Gastrocnemius medialis (tissue), 4 donors: ENCODE measurements around the gene PEX6. TPM values are rescaled to one million over a fixed set of nuclear protein-coding genes. Genes with fewer than 3 reads are reported as not detected.
A peak's percentile ranks its signal among the peaks of the same experiment; 100 is the strongest.

Source experiments
- ATAC-seq, 2 donors: fragments of 150-250 bp; one replicate each; pipeline ENCODE4 v1.9.1; 2016
- DNase-seq, 2 donors: peaks; one replicate each; pipeline ENCODE4 v3.0.0-alpha.2; 2019
- H3K27ac ChIP-seq, 4 donors: fragments of 200-600 bp; sonication (generic); 1 replicate in 1 of 4; 2 replicates in 3 of 4; pipeline ENCODE4 v1.5.1; 2016 to 2018; ENCODE audit warnings: mild to moderate bottlenecking in 2 of 4, moderate library complexity in 1 of 4
- H3K27me3 ChIP-seq, 3 donors: fragments of 200-600 bp; sonication (generic) in 2 of 3; 1 replicate in 1 of 3; 2 replicates in 2 of 3; pipeline versions ENCODE4 v1.5.1 to v1.6.0; 2016 to 2019; ENCODE audit warnings: mild to moderate bottlenecking in 1 of 3, moderate library complexity in 1 of 3
- H3K36me3 ChIP-seq, 2 donors: fragments of 200-600 bp; sonication (generic) in 1 of 2; one replicate each; pipeline ENCODE4 v1.5.1; 2017 to 2018
- H3K4me1 ChIP-seq, 2 donors: fragments of 200-600 bp; sonication (generic) in 1 of 2; one replicate each; pipeline ENCODE4 v1.5.1; 2016 to 2017; ENCODE audit warnings: mild to moderate bottlenecking in 2 of 2
- H3K4me3 ChIP-seq, 4 donors: fragments of 200-600 bp; sonication (generic) in 3 of 4; 1 replicate in 1 of 4; 2 replicates in 3 of 4; pipeline ENCODE4 v1.5.1; 2016 to 2019; ENCODE audit warnings: mild to moderate bottlenecking in 2 of 4
- H3K9me3 ChIP-seq, 3 donors: fragments of 200-600 bp; sonication (generic) in 2 of 3; 1 replicate in 1 of 3; 2 replicates in 2 of 3; pipeline ENCODE4 v1.5.1; 2016 to 2019
- POLR2A ChIP-seq, 2 donors: fragments of 450-650 bp; IDR thresholded peaks; one replicate each; pipeline ENCODE4 v1.6.1; 2017; ENCODE audit warnings: antibody characterized with exemption in 2 of 2, mild to moderate bottlenecking in 2 of 2, moderate library complexity in 2 of 2
- in situ Hi-C, 4 donors: fragments of 200-750 bp; cut with MboI; loops; one replicate each; pipeline versions ENCODE4 v1.15.0 to v1.8.0; 2017; ENCODE audit warnings: low sequenced_read_pairs in 4 of 4
- intact Hi-C: fragments of 100-400 bp; cut with DNase I; formaldehyde crosslinking; loops from one replicate; pipeline ENCODE4 v1.15.1; 2023; ENCODE audit warnings: low total_unique reads
- total RNA-seq, 4 donors: library from RNA; depleted of rRNA; stranded (reverse); fragments of >200 nt; gene quantifications; one replicate each; pipeline versions ENCODE4 v1.1.0 to v1.2.3, GENCODE V29; 2016
- TF ChIP-seq, protein P1 (sequence below), 5 experiments: fragments of 450-650 bp in 3 of 5; fragments of 200-600 bp in 2 of 5; sonication (generic) in 2 of 5; IDR thresholded peaks in 4 of 5; conservative IDR thresholded peaks in 1 of 5; 1 replicate in 4 of 5; 2 replicates in 1 of 5; pipeline ENCODE4 v1.5.1; 2016 to 2019; ENCODE audit warnings: antibody characterized with exemption in 5 of 5, mild to moderate bottlenecking in 3 of 5, moderate library complexity in 3 of 5

Gene PEX6
- total RNA-seq, 4 donors from 2014 or later: 7.4 to 45.1 (median 12.6) TPM

DNA sequence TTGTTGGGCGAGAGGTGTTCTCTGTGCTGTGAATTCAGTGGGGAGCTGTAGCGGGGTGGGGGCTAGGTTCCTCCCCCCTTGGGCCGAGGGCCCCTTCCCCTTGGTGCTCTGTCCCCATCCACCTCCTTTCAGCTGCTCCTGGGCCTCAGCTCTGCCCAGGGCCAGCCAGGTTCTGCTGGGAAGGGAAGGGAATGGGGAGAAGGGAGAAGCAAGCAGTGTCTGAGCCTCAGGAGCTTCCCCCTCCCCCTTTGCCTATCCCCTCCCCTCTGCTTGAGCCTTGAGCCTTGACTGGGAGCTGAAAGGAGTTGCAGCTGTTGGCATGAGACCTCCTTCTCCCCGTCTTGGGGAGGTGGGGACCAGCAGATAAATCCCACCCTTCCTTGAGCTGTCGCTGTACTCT is 41.9 kb upstream of the PEX6 start:
- no peaks in the 10 kb centered on the region for H3K27me3 ChIP-seq
- ATAC-seq (peak; percentile 1 to 15), DNase-seq (peak in 1 of 2 donors; percentile 40)
- H3K9me3 ChIP-seq: no peaks in the 10 kb centered on the region
- H3K27ac ChIP-seq: peak overlapping the region; percentile 95 to 98 (median 98)
- intact Hi-C loops: no loop called here
- H3K4me1 ChIP-seq: peaks cover 85 to 87% of the 10 kb centered on the region in 2 donors
- H3K4me3 ChIP-seq: peak overlapping the region; percentile 65 to 93 (median 84)
- H3K36me3 ChIP-seq: peaks cover 0 to 45% of the 10 kb centered on the region in 2 donors
- in situ Hi-C loops: no loop called here
- TF ChIP-seq POLR2A (IDR thresholded peaks at IDR 0.05): no peak
- TF ChIP-seq, protein P1, sequence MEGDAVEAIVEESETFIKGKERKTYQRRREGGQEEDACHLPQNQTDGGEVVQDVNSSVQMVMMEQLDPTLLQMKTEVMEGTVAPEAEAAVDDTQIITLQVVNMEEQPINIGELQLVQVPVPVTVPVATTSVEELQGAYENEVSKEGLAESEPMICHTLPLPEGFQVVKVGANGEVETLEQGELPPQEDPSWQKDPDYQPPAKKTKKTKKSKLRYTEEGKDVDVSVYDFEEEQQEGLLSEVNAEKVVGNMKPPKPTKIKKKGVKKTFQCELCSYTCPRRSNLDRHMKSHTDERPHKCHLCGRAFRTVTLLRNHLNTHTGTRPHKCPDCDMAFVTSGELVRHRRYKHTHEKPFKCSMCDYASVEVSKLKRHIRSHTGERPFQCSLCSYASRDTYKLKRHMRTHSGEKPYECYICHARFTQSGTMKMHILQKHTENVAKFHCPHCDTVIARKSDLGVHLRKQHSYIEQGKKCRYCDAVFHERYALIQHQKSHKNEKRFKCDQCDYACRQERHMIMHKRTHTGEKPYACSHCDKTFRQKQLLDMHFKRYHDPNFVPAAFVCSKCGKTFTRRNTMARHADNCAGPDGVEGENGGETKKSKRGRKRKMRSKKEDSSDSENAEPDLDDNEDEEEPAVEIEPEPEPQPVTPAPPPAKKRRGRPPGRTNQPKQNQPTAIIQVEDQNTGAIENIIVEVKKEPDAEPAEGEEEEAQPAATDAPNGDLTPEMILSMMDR (IDR thresholded peaks at IDR 0.05 in 4 of 5, conservative IDR thresholded peaks at IDR 0.05 in 1 of 5): no peak

DNA sequence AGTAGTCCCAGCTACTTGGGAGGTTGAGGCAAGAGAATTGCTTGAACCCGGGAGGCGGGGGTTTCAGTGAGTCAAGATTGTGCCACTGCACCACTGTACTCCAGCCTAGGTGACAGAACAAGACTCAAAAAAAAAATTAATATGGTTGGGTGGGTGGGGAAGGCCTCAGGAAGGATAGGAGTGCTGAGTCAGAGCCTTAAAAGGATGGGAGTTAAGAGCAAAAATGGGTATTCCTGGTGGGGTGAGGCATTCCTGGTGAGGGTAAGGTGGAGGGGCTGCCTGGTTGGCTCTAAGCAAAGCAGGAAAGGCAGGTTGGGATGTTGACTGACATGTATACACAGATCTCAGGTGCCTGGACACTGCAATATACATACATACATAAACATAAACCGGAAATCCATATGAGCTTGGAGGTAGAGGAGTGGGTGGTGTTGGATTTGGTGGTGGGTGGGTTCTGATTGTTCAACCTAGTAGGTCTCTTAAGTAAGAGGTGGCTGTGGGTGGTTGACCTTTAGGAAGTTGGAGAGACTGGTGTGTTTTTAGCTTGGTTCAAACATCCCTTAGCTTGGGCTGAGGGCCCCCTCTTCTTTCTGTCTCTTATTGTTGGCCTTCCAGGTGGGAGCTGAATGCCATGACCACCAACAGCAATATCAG is 41.2 kb upstream of the PEX6 start:
- intact Hi-C loops: no loop called here
- H3K4me1 ChIP-seq: peaks cover 89 to 91% of the 10 kb centered on the region in 2 donors
- ATAC-seq (no peak), DNase-seq (no peak)
- TF ChIP-seq POLR2A (IDR thresholded peaks at IDR 0.05): no peak
- TF ChIP-seq, protein P1 (IDR thresholded peaks at IDR 0.05 in 4 of 5, conservative IDR thresholded peaks at IDR 0.05 in 1 of 5): no peak
- no peak overlapping the region for H3K4me3 ChIP-seq
- H3K27me3 ChIP-seq: no peaks in the 10 kb centered on the region
- H3K9me3 ChIP-seq: no peaks in the 10 kb centered on the region
- peak overlapping the region; percentile 95 to 98 (median 98) for H3K27ac ChIP-seq
- in situ Hi-C loops: no loop called here
- H3K36me3 ChIP-seq: peaks cover 0 to 44% of the 10 kb centered on the region in 2 donors

DNA sequence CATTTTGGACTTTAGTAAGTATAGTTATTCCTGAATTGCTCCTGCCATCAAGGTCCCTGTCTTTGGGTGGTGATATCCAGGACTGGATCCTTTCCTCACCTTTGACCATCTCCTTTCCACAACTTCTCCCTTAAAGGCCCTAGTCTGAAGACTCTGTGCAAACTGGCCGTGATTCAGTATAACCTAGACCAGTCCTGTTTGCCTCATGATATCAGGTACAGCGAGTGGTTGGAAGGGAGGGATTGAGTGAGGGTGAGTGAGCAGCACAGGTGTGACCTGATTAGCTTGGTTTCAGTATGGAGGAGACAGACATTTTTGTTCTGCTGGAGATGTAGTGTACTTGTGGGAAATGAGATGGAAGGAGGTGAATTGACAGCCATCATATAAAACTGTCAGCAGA is 40.2 kb upstream of the PEX6 start:
- DNase-seq (peak in 1 of 2 donors; percentile 38), ATAC-seq (peak in 1 of 2 donors; percentile 5)
- TF ChIP-seq, protein P1 (IDR thresholded peaks at IDR 0.05 in 4 of 5, conservative IDR thresholded peaks at IDR 0.05 in 1 of 5): no peak
- TF ChIP-seq POLR2A (IDR thresholded peaks at IDR 0.05): no peak
- no peak overlapping the region for H3K4me3 ChIP-seq
- H3K4me1 ChIP-seq: peaks cover 86 to 89% of the 10 kb centered on the region in 2 donors
- in situ Hi-C loops: loop anchor here in 1 of 4 donors (10.0 kb wide), 1 partner anchor 454 kb away; the partner anchor contains the start of gene UBR2
- H3K27me3 ChIP-seq: no peaks in the 10 kb centered on the region
- H3K27ac ChIP-seq: peak overlapping the region; percentile 95 to 98 (median 98)
- H3K36me3 ChIP-seq: peaks cover 0 to 34% of the 10 kb centered on the region in 2 donors
- no peaks in the 10 kb centered on the region for H3K9me3 ChIP-seq
- intact Hi-C loops: loop anchor here (10.0 kb wide), 2 partner anchors 804 to 1284 kb away; partner anchors contain the start of genes MRPS10 and TFEB

DNA sequence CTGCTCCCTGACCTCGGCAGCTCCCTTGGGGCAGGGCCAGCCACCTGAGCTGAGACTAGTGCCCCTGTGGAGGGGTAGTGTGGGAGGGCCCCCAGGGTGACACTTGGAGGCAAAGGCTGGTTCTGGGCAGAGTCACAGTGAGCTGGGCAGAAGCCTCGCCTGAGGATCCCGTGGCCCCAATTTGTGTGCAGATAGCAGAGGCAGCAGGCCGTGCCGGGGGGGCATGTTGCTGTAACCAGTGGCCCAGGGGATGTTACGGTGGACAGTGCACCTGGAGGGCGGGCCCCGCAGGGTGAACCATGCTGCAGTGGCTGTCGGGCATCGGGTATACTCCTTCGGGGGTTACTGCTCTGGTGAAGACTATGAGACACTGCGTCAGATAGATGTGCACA is 38.0 kb upstream of the PEX6 start:
- DNase-seq (peak in 1 of 2 donors; percentile 49), ATAC-seq (no peak)
- Histone ChIP-seq H3K27ac (peak overlapping the region; percentile 95 to 98 (median 98)), H3K36me3 (peaks cover 0 to 36% of the 10 kb centered on the region in 2 donors), H3K4me1 (peaks cover 76 to 83% of the 10 kb centered on the region in 2 donors), H3K4me3 (peak overlapping the region; percentile 23 to 39 (median 30)), H3K27me3 (no peaks in the 10 kb centered on the region), H3K9me3 (no peaks in the 10 kb centered on the region)
- no peak for TF ChIP-seq POLR2A (IDR thresholded peaks at IDR 0.05)
- TF ChIP-seq, protein P1 (IDR thresholded peaks at IDR 0.05 in 4 of 5, conservative IDR thresholded peaks at IDR 0.05 in 1 of 5): no peak
- in situ Hi-C loops (loop anchor here in 1 of 4 donors (10.0 kb wide), 1 partner anchor 452 kb away; the partner anchor contains the start of gene UBR2), intact Hi-C loops (loop anchor here (10.0 kb wide), 2 partner anchors 802 to 1282 kb away; partner anchors contain the start of genes MRPS10 and TFEB)
